Loucy (cell line): Measurements from ENCODE around the gene RTF1.

Experiments
- EZH2phosphoT487 ChIP-seq: fragments of 200-600 bp; IDR thresholded peaks from 2 replicates; pipeline ENCODE4 v1.6.1; 2018; ENCODE audit warnings: antibody characterized with exemption, mild to moderate bottlenecking, moderate library complexity, borderline replicate concordance
- TF ChIP-seq, protein P1 (sequence below): fragments of 200-600 bp; sonication (generic); conservative IDR thresholded peaks from 2 replicates; pipeline ENCODE4 v1.5.1; 2014; ENCODE audit warnings: mild to moderate bottlenecking, antibody characterized with exemption, low read length

GRCh38 chr15:41367418-41367817 is 49.5 kb upstream of the RTF1 start:
- TF ChIP-seq, protein P1, sequence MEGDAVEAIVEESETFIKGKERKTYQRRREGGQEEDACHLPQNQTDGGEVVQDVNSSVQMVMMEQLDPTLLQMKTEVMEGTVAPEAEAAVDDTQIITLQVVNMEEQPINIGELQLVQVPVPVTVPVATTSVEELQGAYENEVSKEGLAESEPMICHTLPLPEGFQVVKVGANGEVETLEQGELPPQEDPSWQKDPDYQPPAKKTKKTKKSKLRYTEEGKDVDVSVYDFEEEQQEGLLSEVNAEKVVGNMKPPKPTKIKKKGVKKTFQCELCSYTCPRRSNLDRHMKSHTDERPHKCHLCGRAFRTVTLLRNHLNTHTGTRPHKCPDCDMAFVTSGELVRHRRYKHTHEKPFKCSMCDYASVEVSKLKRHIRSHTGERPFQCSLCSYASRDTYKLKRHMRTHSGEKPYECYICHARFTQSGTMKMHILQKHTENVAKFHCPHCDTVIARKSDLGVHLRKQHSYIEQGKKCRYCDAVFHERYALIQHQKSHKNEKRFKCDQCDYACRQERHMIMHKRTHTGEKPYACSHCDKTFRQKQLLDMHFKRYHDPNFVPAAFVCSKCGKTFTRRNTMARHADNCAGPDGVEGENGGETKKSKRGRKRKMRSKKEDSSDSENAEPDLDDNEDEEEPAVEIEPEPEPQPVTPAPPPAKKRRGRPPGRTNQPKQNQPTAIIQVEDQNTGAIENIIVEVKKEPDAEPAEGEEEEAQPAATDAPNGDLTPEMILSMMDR: no peak
- TF ChIP-seq EZH2phosphoT487: no peak
